HG03045 (cell line): Measurements from ENCODE around the gene CEP104.

ENCODE experiments used
- ATAC-seq: cut with Tn5 transposase; IDR thresholded peaks from one replicate; pipeline ENCODE4 v1.9.1; 2021; ENCODE audit warnings: mild to moderate bottlenecking, moderate library complexity; ENCODE audit not compliant: unreplicated experiment

Gene CEP104

GRCh38 chr1:3869751-3870301 lies 12.8 kb upstream of the CEP104 start:
- ATAC-seq: no peak

GRCh38 chr1:3868464-3869006 lies 11.5 kb upstream of the CEP104 start:
- no peak for ATAC-seq

DNA sequence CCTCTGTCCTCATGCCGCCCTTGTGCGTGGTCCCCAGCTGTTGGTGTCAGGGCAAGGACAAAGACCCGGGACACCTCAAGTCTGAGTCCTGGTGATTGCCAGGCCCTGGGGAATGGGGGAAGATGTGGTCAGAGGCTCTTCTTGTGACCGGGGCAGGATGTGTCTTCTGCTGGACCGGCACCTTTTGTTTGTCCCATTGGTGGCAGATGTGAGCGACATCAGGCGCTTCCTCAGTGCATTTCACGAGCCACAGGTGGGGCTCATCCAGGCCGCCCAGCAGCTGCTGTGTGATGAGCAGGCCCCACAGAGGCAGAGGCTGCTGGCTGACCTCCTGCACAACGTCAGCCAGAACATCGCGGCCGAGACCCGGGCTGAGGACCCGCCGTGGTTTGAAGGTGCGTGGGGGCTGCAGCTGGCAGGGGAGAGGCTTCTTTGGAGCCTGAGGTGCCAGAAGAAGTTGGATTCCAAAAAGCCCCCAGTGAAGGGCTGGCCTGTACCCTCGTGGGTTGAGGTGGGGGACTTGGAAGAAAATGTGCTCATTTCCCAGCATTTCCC lies 8.7 kb upstream of the CEP104 start:
- no peak for ATAC-seq

GRCh38 chr1:3864884-3865283 lies 7.9 kb upstream of the CEP104 start:
- no peak for ATAC-seq

- no peak for ATAC-seq
Observed at GRCh38 chr1:3863231-3863935, 6.4 kb upstream of the CEP104 start.

DNA sequence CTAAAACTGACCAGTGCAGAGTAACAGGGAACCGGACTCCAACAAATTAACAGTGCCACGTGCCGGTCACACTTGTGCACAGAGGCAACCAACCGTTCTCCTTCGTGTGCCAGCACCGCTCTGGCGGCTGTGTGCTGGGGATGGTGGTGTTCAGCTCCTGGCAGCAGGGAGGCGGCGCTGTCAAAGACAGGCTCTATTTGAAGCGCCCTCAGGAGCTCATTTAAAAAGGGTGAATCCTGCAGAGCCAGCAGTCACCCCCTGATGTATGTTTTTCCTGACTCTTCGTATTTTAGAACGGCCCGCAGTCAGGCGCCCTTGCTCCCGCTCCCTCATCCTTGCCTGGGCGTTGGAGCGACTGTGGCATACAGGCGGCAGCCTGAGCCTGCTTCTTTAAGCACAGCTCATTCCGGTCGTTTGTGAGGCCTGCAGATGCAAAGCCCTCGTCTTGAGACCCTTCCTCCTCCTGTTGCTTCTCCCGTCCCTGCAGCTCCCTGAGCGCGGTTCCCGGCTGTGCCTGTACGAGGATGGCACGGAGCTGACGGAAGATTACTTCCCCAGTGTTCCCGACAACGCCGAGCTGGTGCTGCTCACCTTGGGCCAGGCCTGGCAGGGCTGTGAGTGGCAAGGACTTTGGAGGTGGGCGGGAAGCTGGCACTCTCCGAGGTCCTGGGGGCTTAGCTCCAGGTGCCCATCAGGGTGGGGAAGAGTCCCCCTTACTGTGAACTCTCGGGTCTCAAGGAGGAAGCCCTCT lies 1.4 kb upstream of the CEP104 start:
- no peak for ATAC-seq

DNA sequence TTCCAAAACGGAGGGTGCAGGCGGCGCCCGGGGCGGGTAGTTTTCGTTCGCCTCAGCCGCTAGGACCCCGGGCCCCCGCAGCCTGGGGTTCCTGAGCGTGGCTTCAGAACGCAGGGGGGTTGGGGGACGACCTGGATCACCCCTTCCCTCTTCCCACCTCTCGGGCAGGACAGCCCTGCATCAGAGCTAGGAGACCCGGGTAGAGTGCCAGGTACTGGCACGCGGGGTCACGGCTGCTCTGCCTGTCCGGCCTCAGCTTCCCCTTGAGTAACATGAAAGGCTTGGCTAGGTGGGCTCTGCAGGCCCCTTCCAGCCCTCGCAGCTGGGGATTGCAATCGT lies 749 bp upstream of the CEP104 start:
- no peak for ATAC-seq

- no peak for ATAC-seq
Observed at GRCh38 chr1:3852711-3853485, 4.1 kb downstream of the CEP104 start.

- ATAC-seq: no peak
Observed at GRCh38 chr1:3852091-3852490, 4.9 kb downstream of the CEP104 start.

- ATAC-seq: no peak
Observed at GRCh38 chr1:3851292-3851691, 5.7 kb downstream of the CEP104 start.

GRCh38 chr1:3850857-3851256 lies 6.2 kb downstream of the CEP104 start:
- ATAC-seq: no peak

- no peak for ATAC-seq
Observed at GRCh38 chr1:3847081-3847480, 9.9 kb downstream of the CEP104 start.

- no peak for ATAC-seq
Observed at GRCh38 chr1:3846541-3846940, 10.5 kb downstream of the CEP104 start.

- ATAC-seq: no peak
Observed at GRCh38 chr1:3842912-3843311, 14.1 kb downstream of the CEP104 start.

GRCh38 chr1:3841491-3841890 lies 15.5 kb downstream of the CEP104 start:
- ATAC-seq: no peak

DNA sequence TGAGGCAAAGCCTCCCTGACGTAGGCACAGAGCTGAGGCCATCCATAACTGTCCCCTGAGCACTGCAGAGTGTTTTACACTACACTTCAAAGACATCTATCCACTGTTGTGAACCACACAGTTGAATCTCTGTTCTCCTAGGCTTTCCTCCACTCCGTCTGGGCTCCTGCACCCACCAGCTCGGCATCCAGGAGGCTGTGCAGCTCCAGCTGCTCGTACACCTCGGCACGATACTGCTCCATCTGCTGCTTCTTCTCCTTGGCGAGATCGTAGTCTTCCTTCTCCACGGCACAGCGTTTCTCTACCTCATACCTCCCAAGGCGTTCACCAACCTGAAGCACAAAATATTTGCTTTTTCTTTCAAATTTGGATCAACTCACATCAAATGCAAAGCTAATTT lies 18.2 kb downstream of the CEP104 start:
- ATAC-seq: no peak

GRCh38 chr1:3837685-3838084 lies 19.3 kb downstream of the CEP104 start:
- no peak for ATAC-seq

DNA sequence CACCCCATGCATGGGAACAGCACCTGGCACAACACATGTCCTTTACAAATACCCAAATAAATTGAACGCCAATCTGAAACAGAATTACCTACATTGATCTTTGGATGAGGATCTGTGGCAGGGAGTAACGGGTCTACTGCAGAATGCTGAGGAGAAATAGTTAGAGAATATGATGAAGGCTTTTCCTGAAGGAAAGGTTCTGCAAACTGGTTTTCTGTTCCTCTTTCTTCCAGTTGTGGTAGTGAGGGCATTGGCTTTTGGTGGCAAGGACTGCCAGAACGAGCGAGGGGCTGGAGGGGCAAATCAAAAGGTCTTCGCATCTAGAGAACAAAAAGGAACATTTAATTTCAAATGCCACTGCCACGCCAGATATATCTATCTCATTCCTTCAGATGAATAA lies 19.8 kb downstream of the CEP104 start:
- no peak for ATAC-seq

DNA sequence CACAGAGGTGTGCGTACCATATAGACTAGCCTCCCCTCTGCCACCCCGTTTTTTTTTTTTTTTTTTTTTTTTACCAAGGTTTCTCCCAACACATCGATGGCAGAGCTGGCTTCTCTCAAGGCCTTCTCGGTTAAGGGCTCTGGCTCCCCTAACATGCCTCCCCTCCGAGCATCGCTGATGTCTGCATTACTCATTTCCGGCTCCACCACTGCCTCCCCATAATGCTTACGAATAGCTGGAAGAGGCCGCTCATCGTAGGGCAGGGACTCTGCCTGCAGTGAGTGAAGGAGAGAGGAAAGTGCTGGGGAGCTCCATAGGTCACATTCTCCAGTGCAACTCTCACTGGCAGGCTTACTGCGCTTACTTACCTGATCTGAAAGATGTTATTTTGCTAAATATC lies 20.6 kb downstream of the CEP104 start:
- no peak for ATAC-seq

DNA sequence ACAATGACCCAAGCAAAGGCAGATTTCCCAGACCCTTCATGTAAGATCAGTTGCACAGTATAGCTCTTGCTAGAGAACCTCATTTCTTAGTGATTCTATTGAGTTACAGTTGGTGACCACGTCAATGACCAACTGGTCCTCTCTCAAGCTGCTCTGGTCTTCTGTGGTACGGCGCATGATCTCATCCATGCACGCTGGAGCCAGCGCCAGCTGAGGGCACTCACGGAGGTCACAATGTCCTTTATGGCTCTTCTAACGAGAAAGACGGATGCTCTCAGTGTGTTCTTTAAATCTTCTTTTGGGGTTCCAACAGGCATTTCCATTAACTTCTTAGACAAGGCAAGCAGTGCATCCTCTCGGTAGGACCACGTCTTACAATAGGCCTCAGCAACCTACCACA lies 22.3 kb downstream of the CEP104 start:
- ATAC-seq: no peak

- ATAC-seq: no peak
Observed at GRCh38 chr1:3831689-3832088, 25.3 kb downstream of the CEP104 start.
